ENCODE results near the gene SPRR2G. TPM values are rescaled to one million over a fixed set of nuclear protein-coding genes. Genes with fewer than 3 reads are reported as not detected.

The SPRR2G gene
- total and polyA plus RNA-seq, 2 of the 8 experiments (the other 6 are each of a cell fraction or from before 2014, with no cell fraction given), result not detected

DNA sequence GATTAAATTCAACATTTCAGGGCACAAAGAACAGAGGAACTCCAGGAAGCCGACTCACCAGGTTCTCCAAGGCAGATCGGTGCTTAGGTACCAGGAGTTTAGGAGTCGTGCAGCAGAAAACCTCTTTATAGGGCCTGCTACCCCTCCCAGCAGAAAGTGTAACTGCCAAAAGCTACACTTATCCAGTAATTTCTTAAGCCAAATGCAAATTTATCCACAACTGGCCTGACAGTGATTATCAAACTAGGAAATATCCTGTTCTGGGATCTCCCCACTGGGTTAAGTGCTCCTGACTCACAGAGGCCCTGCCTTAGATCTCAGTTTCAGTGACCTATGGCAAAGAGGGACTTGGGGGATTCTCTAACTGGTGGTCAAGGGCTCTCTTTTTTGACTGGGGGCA, 37.3 kb downstream of the SPRR2G start, which contains the start of gene SPRR2F:
SPRR2F (minus strand) TSS at position 101 of the 400 bp plus-strand sequence. CDS start 783 bp downstream, outside the sequence.
- ChIA-PET CTCF (ENCODE audit: partially characterized antibody) (interaction anchor here (1.3 to 1.5 kb wide), 2 partner anchors 79 to 243 kb away, joined by 3 to 4 read pairs; no protein-coding TSS in a partner anchor), POLR2A (ENCODE audit: partially characterized antibody) (no interaction called here)
- Histone ChIP-seq H3K23me2 (ENCODE audit: low read depth, low read length) (no peaks in the 10 kb centered on the region), H3K23ac (ENCODE audit: insufficient read length) (no peak within 1 kb of the TSS), H2AK5ac (ENCODE audit: low read depth, low read length) (no peak within 1 kb of the TSS), H3K4ac (replicated peaks; ENCODE audit: insufficient read length, low read depth, low read length) (no peak within 1 kb of the TSS), H4K91ac (replicated peaks; ENCODE audit: insufficient read length, low read length) (no peak within 1 kb of the TSS), H3K79me2 (ENCODE audit: control insufficient read depth in 1 of 2, insufficient read depth in 2 of 2, low read length in 2 of 2) (no peaks in the 10 kb centered on the region), H3K14ac (ENCODE audit: insufficient read length) (no peak within 1 kb of the TSS), H2BK5ac (ENCODE audit: low read depth, low read length) (no peak within 1 kb of the TSS), H2BK12ac (ENCODE audit: low read depth, low read length) (no peak within 1 kb of the TSS), H3K4me2 (ENCODE audit: insufficient read depth in 1 of 2, low read depth in 2 of 2, low read length in 2 of 2) (no peak within 1 kb of the TSS), H3K9me3 (ENCODE audit: insufficient read depth in 2 of 2, low read depth in 1 of 2, low read length in 1 of 2) (no peaks in the 10 kb centered on the region), H4K5ac (ENCODE audit: insufficient read length, low read depth, low read length) (no peak within 1 kb of the TSS), H3K4me1 (replicated peaks in 1 of 4; ENCODE audit: control insufficient read depth in 3 of 4, insufficient read depth in 4 of 4, low read length in 3 of 4) (peaks cover 0 to 3% (median 0%) of the 10 kb centered on the region in 4 experiments; a peak in 1 of 7 replicates), H3K56ac (replicated peaks; ENCODE audit: insufficient read length, low read depth, low read length) (no peak within 1 kb of the TSS), H2BK120ac (replicated peaks; ENCODE audit: low read depth, low read length) (no peak within 1 kb of the TSS), H4K8ac (ENCODE audit: extremely low read depth, insufficient read depth, low read length) (no peak within 1 kb of the TSS; the same call in 1 of the 2 replicates), H2BK20ac (ENCODE audit: low read length) (no peak within 1 kb of the TSS), H3K36me3 (ENCODE audit: control insufficient read depth in 2 of 4, insufficient read depth in 4 of 4, low read length in 3 of 4) (no peaks in the 10 kb centered on the region), H3K27me3 (replicated peaks in 1 of 4; ENCODE audit: control insufficient read depth in 3 of 4, extremely low read depth in 1 of 4, insufficient read depth in 3 of 4, low read length in 3 of 4) (no peaks in the 10 kb centered on the region), H3K4me3 (ENCODE audit: extremely low read depth in 1 of 4, insufficient read depth in 2 of 4, low read depth in 3 of 4, low read length in 4 of 4) (no peak within 1 kb of the TSS), H4K20me1 (replicated peaks in 1 of 2; ENCODE audit: control insufficient read depth in 1 of 2, insufficient read depth in 2 of 2, low read length in 2 of 2) (no peaks in the 10 kb centered on the region), H3K27ac (ENCODE audit: low read depth, low read length) (no peak within 1 kb of the TSS), H3K79me1 (ENCODE audit: low read depth, low read length) (no peaks in the 10 kb centered on the region), H3K9ac (replicated peaks in 1 of 4; ENCODE audit: extremely low read depth in 1 of 4, low read depth in 3 of 4, low read length in 3 of 4) (no peak within 1 kb of the TSS), H3K18ac (ENCODE audit: extremely low read depth, low read length) (no peak within 1 kb of the TSS), H2AFZ (ENCODE audit: low read length) (peak within 1 kb of the TSS; percentile 28; the same call in 1 of the 2 replicates), H2BK15ac (ENCODE audit: low read length) (no peak within 1 kb of the TSS)
- FAIRE-seq, result no peak
- no peak for TF ChIP-seq KDM4A (IDR thresholded peaks at IDR 0.05; ENCODE audit: low read depth, low read length, severe bottlenecking)
- TF ChIP-seq CHD2 (IDR thresholded peaks at IDR 0.05; ENCODE audit: low read length), result no peak
- WGBS, 2 experiments (ENCODE audit: extremely low coverage in 1 of 2, insufficient coverage in 1 of 2, insufficient read length in 1 of 2, insufficient replicate concordance in 2 of 2, low coverage in 1 of 2, low lambda C conversion rate in 2 of 2, missing lambda C conversion rate in 1 of 2), result 95% methylated on average over 3 of the region's 3 CpGs; no CpG with 5 or more reads in 1 of the 2 experiments
- DNase-seq (ENCODE audit: low read depth in 1 of 2, low spot score in 2 of 2), result no peak

Measured in H1 (cell line).